Activated CD4-positive, alpha-beta T cell treated with anti-CD3 and anti-CD28 coated beads for 36 hours (primary cell): ENCODE results near the gene TUBA1A. TPM values are rescaled to one million over a fixed set of nuclear protein-coding genes. Genes with fewer than 3 reads are reported as not detected.
"Not testable (repeated sequence)": the region's sequence is repeated elsewhere in the genome, so short reads cannot be mapped to it uniquely, and the experiment has no call there.

ENCODE experiments used
- ATAC-seq: fragments of 200-7000 bp; cut with Tn5 transposase; one replicate; pipeline ENCODE4 v1.10.0; 2021; ENCODE audit warnings: mild to moderate bottlenecking, moderate library complexity
- CTCF ChIA-PET: fragments of 350-600 bp; sonication (Branson Sonifier 250); formaldehyde crosslinking; loops from one replicate; lab custom pipeline; 2021; ENCODE audit warnings: antibody characterized with exemption; lab: Charles Lee
- POLR2A ChIA-PET: fragments of 350-600 bp; sonication (Branson Sonifier 250); formaldehyde crosslinking; loops from one replicate; lab custom pipeline; 2021; ENCODE audit warnings: antibody characterized with exemption, inconsistent platforms; lab: Charles Lee
- DNase-seq: peaks from one replicate; pipeline ENCODE4 v3.0.0-alpha.2; 2020
- H3K27ac Mint-ChIP-seq: one replicate; pipeline ENCODE4 v1.8.0; 2021; ENCODE audit warnings: mixed read lengths
- H3K27me3 Mint-ChIP-seq: one replicate; pipeline ENCODE4 v1.8.0; 2021; ENCODE audit warnings: mixed read lengths
- H3K36me3 Mint-ChIP-seq: one replicate; pipeline ENCODE4 v1.8.0; 2021; ENCODE audit warnings: low read depth, mixed read lengths
- H3K4me1 Mint-ChIP-seq: one replicate; pipeline ENCODE4 v1.8.0; 2021; ENCODE audit warnings: mixed read lengths
- H3K4me3 Mint-ChIP-seq: one replicate; pipeline ENCODE4 v1.8.0; 2021; ENCODE audit warnings: mild to moderate bottlenecking, moderate library complexity, mixed read lengths
- H3K9me3 Mint-ChIP-seq: one replicate; pipeline ENCODE4 v1.8.0; 2021; ENCODE audit warnings: low read depth, mixed read lengths
- intact Hi-C, 2 experiments: fragments of 100-400 bp; cut with DNase I in 1 of 2; cut with micrococcal nuclease in 1 of 2; formaldehyde crosslinking; loops; one replicate each; pipeline versions ENCODE4 v1.14.2 to v1.15.1; 2022 to 2024; cut with DNase I, micrococcal nuclease
- total RNA-seq, 2 experiments: library from RNA; stranded (reverse); gene quantifications; one replicate each; pipeline ENCODE4 v1.2.3, GENCODE V29; 2021

The TUBA1A gene
- total RNA-seq, 2 experiments from 2014 or later = 75.7 to 98.5 TPM

- ATAC-seq (no peak), DNase-seq (no peak)
- H3K27me3 Mint-ChIP-seq = no peaks in the 10 kb centered on the region
- H3K4me1 Mint-ChIP-seq = no peaks in the 10 kb centered on the region
- no peaks in the 10 kb centered on the region for H3K36me3 Mint-ChIP-seq
- intact Hi-C loops = no loop called here
- ChIA-PET CTCF (interaction anchor here (0.7 to 2.5 kb wide), 4 partner anchors 10 to 292 kb away, joined by 3 to 12 read pairs (median 4); no protein-coding TSS in a partner anchor), POLR2A (no interaction called here)
- no peak overlapping the region for H3K4me3 Mint-ChIP-seq
- H3K9me3 Mint-ChIP-seq = no peaks in the 10 kb centered on the region
- H3K27ac Mint-ChIP-seq = no peak overlapping the region
Observed at GRCh38 chr12:49225576-49226166, 36.8 kb upstream of the TUBA1A start.

GRCh38 chr12:49223590-49224369, 34.9 kb upstream of the TUBA1A start:
- ChIA-PET CTCF (interaction anchor here (0.6 to 2.5 kb wide), 14 partner anchors 8 to 371 kb away, joined by 3 to 12 read pairs (median 3); no protein-coding TSS in a partner anchor), POLR2A (interaction anchor here (0.6 kb wide), 1 partner anchor 160 kb away, joined by 4 read pairs; no protein-coding TSS in a partner anchor)
- Mint-ChIP-seq H3K9me3 (no peaks in the 10 kb centered on the region), H3K4me3 (no peak overlapping the region), H3K27ac (no peak overlapping the region), H3K36me3 (no peaks in the 10 kb centered on the region), H3K27me3 (no peaks in the 10 kb centered on the region), H3K4me1 (no peaks in the 10 kb centered on the region)
- ATAC-seq (no peak), DNase-seq (no peak)
- intact Hi-C loops = no loop called here

GRCh38 chr12:49223122-49223521, 34.2 kb upstream of the TUBA1A start:
- ATAC-seq (no peak), DNase-seq (no peak)
- no peak overlapping the region for H3K27ac Mint-ChIP-seq
- H3K9me3 Mint-ChIP-seq = no peaks in the 10 kb centered on the region
- intact Hi-C loops = no loop called here
- ChIA-PET POLR2A (interaction anchor here (0.6 kb wide), 2 partner anchors 159 to 834 kb away, joined by 3 to 4 read pairs; no protein-coding TSS in a partner anchor), CTCF (interaction anchor here (0.6 to 1.7 kb wide), 11 partner anchors 12 to 453 kb away, joined by 3 to 7 read pairs (median 3); no protein-coding TSS in a partner anchor)
- H3K4me3 Mint-ChIP-seq = no peak overlapping the region
- no peaks in the 10 kb centered on the region for H3K27me3 Mint-ChIP-seq
- H3K4me1 Mint-ChIP-seq = no peaks in the 10 kb centered on the region
- no peaks in the 10 kb centered on the region for H3K36me3 Mint-ChIP-seq

GRCh38 chr12:49220972-49221371, 32.1 kb upstream of the TUBA1A start:
- no peaks in the 10 kb centered on the region for H3K27me3 Mint-ChIP-seq
- intact Hi-C loops = no loop called here
- POLR2A ChIA-PET = no interaction called here
- no peaks in the 10 kb centered on the region for H3K36me3 Mint-ChIP-seq
- DNase-seq (no peak), ATAC-seq (no peak)
- H3K4me1 Mint-ChIP-seq = no peaks in the 10 kb centered on the region
- CTCF ChIA-PET = interaction anchor here (0.7 to 1.2 kb wide), 3 partner anchors 10 to 133 kb away, joined by 3 to 4 read pairs (median 4); no protein-coding TSS in a partner anchor
- no peak overlapping the region for H3K4me3 Mint-ChIP-seq
- no peak overlapping the region for H3K27ac Mint-ChIP-seq
- H3K9me3 Mint-ChIP-seq = no peaks in the 10 kb centered on the region

- Mint-ChIP-seq H3K27ac (no peak overlapping the region), H3K9me3 (no peaks in the 10 kb centered on the region), H3K4me1 (no peaks in the 10 kb centered on the region), H3K27me3 (no peaks in the 10 kb centered on the region), H3K36me3 (no peaks in the 10 kb centered on the region), H3K4me3 (no peak overlapping the region)
- POLR2A ChIA-PET = no interaction called here
- DNase-seq (no peak), ATAC-seq (no peak)
- intact Hi-C loops = no loop called here
- CTCF ChIA-PET = interaction anchor here (0.6 to 0.7 kb wide), 2 partner anchors 121 to 558 kb away, joined by 3 to 4 read pairs; no protein-coding TSS in a partner anchor
Observed at GRCh38 chr12:49219417-49220026, 30.6 kb upstream of the TUBA1A start.

- Mint-ChIP-seq H3K36me3 (no peaks in the 10 kb centered on the region), H3K27ac (no peak overlapping the region), H3K27me3 (no peaks in the 10 kb centered on the region), H3K9me3 (no peaks in the 10 kb centered on the region), H3K4me1 (no peaks in the 10 kb centered on the region), H3K4me3 (no peak overlapping the region)
- POLR2A ChIA-PET = interaction anchor here (0.6 kb wide), 1 partner anchor 50 kb away, joined by 9 read pairs; no protein-coding TSS in a partner anchor
- no peak for ATAC-seq
- DNase-seq = no peak
- intact Hi-C loops = no loop called here
- CTCF ChIA-PET = no interaction called here
Observed at GRCh38 chr12:49212572-49212971, 23.7 kb upstream of the TUBA1A start.

GRCh38 chr12:49210703-49211102, 21.8 kb upstream of the TUBA1A start:
- H3K36me3 Mint-ChIP-seq, intact Hi-C loops, DNase-seq, H3K27me3 Mint-ChIP-seq, H3K4me3 Mint-ChIP-seq, H3K4me1 Mint-ChIP-seq, H3K9me3 Mint-ChIP-seq, H3K27ac Mint-ChIP-seq, POLR2A ChIA-PET, ATAC-seq: not testable (repeated sequence)
- CTCF ChIA-PET = interaction anchor here (0.7 kb wide), 1 partner anchor 125 kb away, joined by 3 read pairs; no protein-coding TSS in a partner anchor

- DNase-seq = no peak
- intact Hi-C loops = no loop called here
- CTCF ChIA-PET = interaction anchor here (0.6 to 1.3 kb wide), 6 partner anchors 10 to 339 kb away, joined by 3 to 5 read pairs (median 4); no protein-coding TSS in a partner anchor
- no peak overlapping the region for H3K4me3 Mint-ChIP-seq
- no peak overlapping the region for H3K27ac Mint-ChIP-seq
- H3K9me3 Mint-ChIP-seq = no peaks in the 10 kb centered on the region
- H3K27me3 Mint-ChIP-seq = no peaks in the 10 kb centered on the region
- no peaks in the 10 kb centered on the region for H3K4me1 Mint-ChIP-seq
- no peak for ATAC-seq
- POLR2A ChIA-PET = interaction anchor here (0.6 to 0.7 kb wide), 2 partner anchors 49 to 138 kb away, joined by 3 to 7 read pairs; no protein-coding TSS in a partner anchor
- H3K36me3 Mint-ChIP-seq = no peaks in the 10 kb centered on the region
Observed at GRCh38 chr12:49208676-49209075, 19.8 kb upstream of the TUBA1A start.

- no peaks in the 10 kb centered on the region for H3K36me3 Mint-ChIP-seq
- ATAC-seq (no peak), DNase-seq (no peak)
- no peaks in the 10 kb centered on the region for H3K27me3 Mint-ChIP-seq
- intact Hi-C loops = no loop called here
- no peak overlapping the region for H3K27ac Mint-ChIP-seq
- H3K4me3 Mint-ChIP-seq = no peak overlapping the region
- ChIA-PET POLR2A (interaction anchor here (0.6 to 0.7 kb wide), 2 partner anchors 50 to 138 kb away, joined by 3 to 7 read pairs; no protein-coding TSS in a partner anchor), CTCF (interaction anchor here (0.6 to 1.4 kb wide), 7 partner anchors 10 to 339 kb away, joined by 3 to 5 read pairs (median 3); no protein-coding TSS in a partner anchor)
- no peaks in the 10 kb centered on the region for H3K4me1 Mint-ChIP-seq
- H3K9me3 Mint-ChIP-seq = no peaks in the 10 kb centered on the region
Observed at GRCh38 chr12:49208146-49208545, 19.3 kb upstream of the TUBA1A start.

- Mint-ChIP-seq H3K4me1 (peaks cover 8% of the 10 kb centered on the region), H3K27me3 (peaks cover 2% of the 10 kb centered on the region), H3K36me3 (no peaks in the 10 kb centered on the region), H3K9me3 (no peaks in the 10 kb centered on the region), H3K4me3 (no peak overlapping the region), H3K27ac (no peak overlapping the region)
- DNase-seq (no peak), ATAC-seq (no peak)
- intact Hi-C loops = no loop called here
- ChIA-PET POLR2A (no interaction called here), CTCF (interaction anchor here (1.4 kb wide), 1 partner anchor 17 kb away, joined by 3 read pairs; no protein-coding TSS in a partner anchor)
Observed at GRCh38 chr12:49206389-49206788, 17.5 kb upstream of the TUBA1A start.
